Ramos (cell line): ENCODE data around the gene AP1S2.
"Not testable (repeated sequence)": the region's sequence is repeated elsewhere in the genome, so short reads cannot be mapped to it uniquely, and the experiment has no call there.

Source experiments
- in situ Hi-C: fragments of 300-500 bp; cut with MboI; formaldehyde crosslinking; loops from one replicate; pipeline ENCODE4 v1.14.3; 2022; ENCODE audit warnings: low sequenced_read_pairs; ENCODE audit not compliant: unreplicated experiment

Gene AP1S2

GRCh38 chrX:15856222-15856587, 1.6 kb upstream of the AP1S2 start:
- in situ Hi-C loops: no loop called here

GRCh38 chrX:15855568-15856221, 1.1 kb upstream of the AP1S2 start:
- in situ Hi-C loops: no loop called here

DNA sequence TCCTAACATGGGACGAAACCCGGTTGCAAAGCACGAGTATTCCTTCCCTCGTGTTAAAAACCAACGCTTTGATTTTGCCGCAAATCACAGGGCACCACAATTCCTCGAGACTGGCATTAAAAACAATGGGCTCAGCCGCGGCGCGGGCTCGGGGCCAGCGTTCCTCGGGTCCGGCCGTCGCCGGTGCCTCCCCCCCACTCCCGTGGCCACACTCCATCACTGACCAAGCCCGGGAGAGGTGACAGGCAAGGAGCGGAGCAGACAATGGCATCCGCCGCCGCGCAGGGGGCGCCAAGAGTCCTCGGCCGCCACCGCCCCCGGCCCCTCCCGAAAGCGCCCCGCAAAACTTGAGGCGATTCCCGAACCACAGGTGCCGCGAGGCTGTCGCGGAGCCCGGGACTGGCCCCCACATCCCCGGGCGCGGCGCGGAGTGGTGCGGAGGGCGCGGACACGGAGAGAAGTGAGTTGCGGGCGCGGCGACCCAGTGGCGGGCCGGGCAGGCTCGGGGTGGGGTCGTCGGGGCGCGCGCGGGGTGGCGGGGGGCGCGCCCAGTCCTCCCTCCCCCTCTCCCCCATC, 445 bp downstream of the AP1S2 start:
- in situ Hi-C loops: no loop called here

GRCh38 chrX:15853586-15854079, 980 bp downstream of the AP1S2 start:
- in situ Hi-C loops: no loop called here

DNA sequence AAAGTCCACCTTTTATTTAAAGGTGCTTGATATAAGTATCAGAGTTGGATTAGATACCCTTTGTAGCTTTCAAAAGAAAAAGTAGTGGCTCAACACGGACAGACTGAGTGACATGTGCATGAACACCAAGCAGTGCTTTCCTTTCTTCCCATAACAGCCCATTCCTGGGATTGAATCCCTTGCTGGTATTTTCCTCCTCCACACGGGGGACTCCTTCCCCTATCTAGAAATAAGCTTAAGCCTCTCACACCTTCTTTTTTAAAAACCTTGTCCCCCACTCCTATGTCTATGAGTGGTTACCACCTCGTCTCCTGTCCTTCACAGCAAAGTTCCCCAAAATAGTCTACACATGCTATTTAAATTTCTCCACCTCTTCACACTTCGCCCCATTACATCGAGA, 5.1 kb downstream of the AP1S2 start:
- in situ Hi-C loops: no loop called here

GRCh38 chrX:15848576-15848975, 6.0 kb downstream of the AP1S2 start:
- in situ Hi-C loops: no loop called here

DNA sequence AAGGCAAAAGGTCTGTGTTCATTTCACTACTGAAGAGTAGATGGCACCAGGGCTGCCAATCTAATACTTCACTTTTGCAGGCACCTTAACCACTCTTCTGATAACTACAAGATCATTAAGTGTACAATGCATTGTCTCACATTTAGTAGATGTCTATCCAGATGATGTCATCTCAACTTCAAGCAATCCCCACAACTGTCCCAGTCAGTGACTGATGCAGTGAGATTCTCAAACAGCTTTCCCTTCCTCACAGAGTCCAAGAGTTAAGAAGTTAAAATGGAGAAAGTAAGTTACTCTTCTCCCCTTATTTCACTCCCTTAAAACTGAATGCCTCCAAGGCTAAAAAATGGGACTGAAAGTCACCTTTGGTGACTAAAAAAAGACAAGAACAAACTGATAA, 10.7 kb downstream of the AP1S2 start:
- in situ Hi-C loops: no loop called here

- in situ Hi-C loops: no loop called here
Observed at GRCh38 chrX:15841853-15842516, 12.6 kb downstream of the AP1S2 start.

GRCh38 chrX:15838017-15838416, 16.6 kb downstream of the AP1S2 start:
- in situ Hi-C loops: no loop called here

DNA sequence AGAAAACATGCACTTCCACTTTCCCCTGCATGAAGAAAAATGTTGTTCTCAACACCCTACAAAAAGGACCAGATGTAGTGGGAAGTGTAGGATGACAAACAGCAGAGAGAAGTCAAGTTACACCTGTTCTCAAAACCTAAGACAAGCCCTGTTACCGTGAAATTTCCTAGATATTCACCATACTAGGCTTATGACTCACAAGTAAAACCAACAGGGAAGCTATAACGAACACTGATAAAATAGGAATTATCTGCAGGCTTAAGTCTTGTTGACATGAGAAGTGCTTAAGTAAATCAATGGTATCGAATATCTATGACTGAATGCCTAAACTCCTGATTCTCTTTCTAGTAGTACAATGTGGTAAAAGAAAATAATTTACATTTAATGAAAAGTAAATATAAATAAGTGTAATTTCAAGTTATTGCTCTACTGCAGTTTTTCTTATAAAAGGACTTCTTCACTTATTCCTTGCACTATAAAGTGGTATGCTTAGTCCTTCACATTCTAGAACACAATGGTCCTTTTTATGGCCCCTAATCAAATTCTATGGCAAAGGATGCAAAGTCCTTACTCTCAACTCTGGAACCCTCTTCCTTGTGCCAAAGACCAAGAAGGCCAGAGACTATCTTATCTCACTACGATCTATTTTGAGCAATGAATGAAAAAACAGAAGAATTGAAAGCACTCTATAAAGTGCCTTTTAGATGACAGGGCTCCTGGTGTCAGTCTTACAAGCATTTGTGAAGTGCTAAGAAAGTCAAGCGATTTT, 19.6 kb downstream of the AP1S2 start:
- in situ Hi-C loops: no loop called here

- in situ Hi-C loops: no loop called here
Observed at GRCh38 chrX:15834053-15834452, 20.6 kb downstream of the AP1S2 start.

DNA sequence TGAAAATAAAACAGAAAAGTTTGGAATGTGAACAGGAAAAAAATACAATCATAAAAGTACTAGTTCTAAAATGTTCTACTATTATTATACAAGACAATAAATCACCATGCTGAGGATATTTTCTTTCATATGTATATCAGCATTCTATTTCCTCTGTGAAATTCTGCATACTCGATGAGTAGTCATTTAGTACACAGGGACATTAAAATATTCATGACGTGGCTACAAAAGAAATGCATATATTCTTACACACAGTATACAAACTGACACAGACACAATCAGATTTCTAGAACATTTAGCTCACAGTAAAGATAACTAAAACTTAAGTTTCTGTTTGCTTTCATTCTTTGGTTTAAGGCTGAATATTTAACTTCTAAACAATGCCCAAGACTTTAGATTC, 23.3 kb downstream of the AP1S2 start:
- in situ Hi-C loops: not testable (repeated sequence)

DNA sequence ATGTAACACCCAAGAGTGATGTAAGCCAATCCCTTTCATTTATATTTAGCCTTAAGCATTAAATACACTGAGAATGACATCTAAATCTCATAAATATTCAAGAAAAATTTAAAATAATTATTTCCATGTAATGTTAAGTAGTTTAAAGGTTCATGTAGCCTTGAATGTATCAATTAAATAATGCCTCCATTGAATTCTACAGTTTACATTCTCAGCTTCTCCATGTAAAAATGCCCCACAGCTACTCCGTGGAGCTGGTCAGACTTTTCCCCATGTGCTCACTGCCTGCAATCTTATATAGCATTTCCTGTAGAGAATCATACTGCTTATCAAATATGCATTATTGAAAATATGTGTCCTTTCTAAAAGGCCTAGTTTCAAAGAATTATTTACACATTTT, 25.4 kb downstream of the AP1S2 start:
- in situ Hi-C loops: no loop called here

GRCh38 chrX:15825936-15826335, 28.7 kb downstream of the AP1S2 start:
- in situ Hi-C loops: no loop called here

DNA sequence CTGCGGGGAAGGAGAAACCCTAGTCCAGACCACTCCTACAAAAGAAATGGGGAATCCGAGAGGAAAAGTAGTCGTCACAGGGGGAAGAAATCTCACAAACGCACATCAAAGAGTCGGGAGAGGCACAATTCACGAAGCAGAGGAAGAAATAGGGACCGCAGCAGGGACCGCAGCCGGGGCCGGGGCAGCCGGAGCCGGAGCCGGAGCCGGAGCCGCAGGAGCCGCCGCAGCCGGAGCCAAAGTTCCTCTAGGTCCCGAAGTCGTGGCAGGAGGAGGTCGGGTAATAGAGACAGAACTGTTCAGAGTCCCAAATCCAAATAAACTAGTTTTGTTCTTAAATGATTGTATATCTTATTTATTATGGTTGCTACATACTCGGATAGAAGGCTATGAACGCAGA, 31.7 kb downstream of the AP1S2 start:
- in situ Hi-C loops: no loop called here

- in situ Hi-C loops: no loop called here
Observed at GRCh38 chrX:15820106-15821073, 34.2 kb downstream of the AP1S2 start.

GRCh38 chrX:15816886-15817285, 37.7 kb downstream of the AP1S2 start:
- in situ Hi-C loops: no loop called here

DNA sequence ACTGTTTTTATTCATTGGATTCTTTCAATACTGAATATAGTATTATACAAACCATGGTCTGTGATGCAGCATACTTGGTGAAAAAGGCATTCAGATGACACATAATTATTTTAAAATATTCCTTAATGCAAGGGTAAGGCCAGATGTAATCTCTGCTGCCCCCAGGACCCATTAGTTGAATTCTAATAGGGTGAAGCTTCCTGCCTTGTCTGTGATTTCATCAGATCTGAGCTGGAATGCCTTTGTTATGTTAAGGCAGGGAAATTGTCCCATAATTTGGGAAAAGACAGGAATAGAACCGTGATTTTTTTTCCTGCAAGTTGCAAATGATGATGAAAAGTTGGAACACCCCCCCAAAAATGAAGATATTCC, 38.2 kb downstream of the AP1S2 start:
- in situ Hi-C loops: no loop called here

DNA sequence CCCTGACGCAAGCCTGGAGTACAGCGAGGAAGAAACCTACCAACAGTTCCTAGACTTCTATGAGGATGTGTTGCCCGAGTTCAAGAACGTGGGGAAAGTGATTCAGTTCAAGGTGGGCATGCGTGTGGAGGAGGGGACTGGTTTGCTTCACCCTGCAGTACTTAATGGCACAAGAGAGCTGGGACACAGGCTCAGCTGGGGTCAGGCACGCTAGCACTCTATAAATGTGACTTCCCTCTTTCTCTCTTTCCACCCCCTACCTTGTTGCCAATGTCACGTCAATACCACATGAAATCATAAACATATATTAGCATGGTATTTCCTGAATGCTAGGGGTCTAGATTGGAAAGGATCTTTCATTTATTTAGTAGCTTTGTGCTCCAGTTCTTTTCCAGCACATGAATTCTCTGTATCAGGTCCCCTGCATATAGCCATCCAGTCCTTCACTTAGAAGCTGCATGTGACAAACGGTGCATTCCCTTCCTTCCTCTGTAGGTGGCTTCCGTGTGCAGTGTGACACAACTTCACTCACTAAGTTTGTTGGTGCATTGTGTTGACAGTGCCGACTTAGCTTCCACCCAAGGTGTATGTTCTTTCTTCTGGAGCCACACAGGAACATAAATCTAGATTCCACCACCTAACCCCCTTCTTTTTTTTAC, 38.7 kb downstream of the AP1S2 start:
- in situ Hi-C loops: no loop called here
